ENCODE measurements around the gene CDHR3.

GRCh38 chr7:106021151-106022067 is 58.3 kb downstream of the CDHR3 start:
- TF ChIP-seq POLR2AphosphoS5 (IDR thresholded peaks at IDR 0.05; ENCODE audit: borderline replicate concordance, low read depth, low read length) (peak; percentile 81), EZH2 (IDR thresholded peaks at IDR 0.05) (no peak), FOXP2 (optimal IDR thresholded peaks at IDR 0.05; ENCODE audit: control extremely low read depth, extremely low read length, insufficient read depth) (peak; percentile 55)
